Measurements from ENCODE around the gene AP2B1.
"Not testable (repeated sequence)": the region's sequence is repeated elsewhere in the genome, so short reads cannot be mapped to it uniquely, and the experiment has no call there.

The AP2B1 gene

GRCh38 chr17:35748979-35749378, 161.9 kb downstream of the AP2B1 start:
- no peak for DNase-seq (ENCODE audit: low read depth)

GRCh38 chr17:35749560-35750412, 162.7 kb downstream of the AP2B1 start:
- DNase-seq (ENCODE audit: low read depth), result no peak

- DNase-seq (ENCODE audit: low read depth), result no peak
Observed at GRCh38 chr17:35750526-35751395, 163.6 kb downstream of the AP2B1 start.

GRCh38 chr17:35751541-35751940, 164.4 kb downstream of the AP2B1 start:
- DNase-seq (ENCODE audit: low read depth), result not testable (repeated sequence)

- no peak for DNase-seq (ENCODE audit: low read depth)
Observed at GRCh38 chr17:35752471-35752870, 165.3 kb downstream of the AP2B1 start.

- DNase-seq (ENCODE audit: low read depth), result no peak
Observed at GRCh38 chr17:35752945-35753764, 166.0 kb downstream of the AP2B1 start, which contains the start of gene GAS2L2. Gene GAS2L2 (minus strand): TSS chr17:35753239. CDS start chr17:35752850, 389 bp downstream.

- DNase-seq (ENCODE audit: low read depth), result no peak
Observed at GRCh38 chr17:35757243-35757642, 170.1 kb downstream of the AP2B1 start.

GRCh38 chr17:35760587-35760986, 173.5 kb downstream of the AP2B1 start, which contains the start of gene C17orf50:
Gene C17orf50 (plus strand): TSS chr17:35760887. CDS start chr17:35760942, 55 bp downstream.
- DNase-seq (ENCODE audit: low read depth), result no peak

GRCh38 chr17:35761601-35762000, 174.5 kb downstream of the AP2B1 start:
- no peak for DNase-seq (ENCODE audit: low read depth)

GRCh38 chr17:35763767-35764122, 176.6 kb downstream of the AP2B1 start:
- no peak for DNase-seq (ENCODE audit: low read depth)

- DNase-seq (ENCODE audit: low read depth), result peak; percentile 77
Observed at GRCh38 chr17:35764123-35764991, 177.2 kb downstream of the AP2B1 start.

- no peak for DNase-seq (ENCODE audit: low read depth)
Observed at GRCh38 chr17:35765086-35765710, 178.1 kb downstream of the AP2B1 start.

GRCh38 chr17:35765756-35766488, 178.8 kb downstream of the AP2B1 start:
- no peak for DNase-seq (ENCODE audit: low read depth)

- DNase-seq (ENCODE audit: low read depth), result no peak
Observed at GRCh38 chr17:35766489-35766877, 179.4 kb downstream of the AP2B1 start.

- DNase-seq (ENCODE audit: low read depth), result no peak
Observed at GRCh38 chr17:35766903-35767510, 179.9 kb downstream of the AP2B1 start.

- DNase-seq (ENCODE audit: low read depth), result no peak
Observed at GRCh38 chr17:35768797-35769196, 181.7 kb downstream of the AP2B1 start.

- DNase-seq (ENCODE audit: low read depth), result no peak
Observed at GRCh38 chr17:35769895-35770486, 182.9 kb downstream of the AP2B1 start.

GRCh38 chr17:35773129-35773528, 186.0 kb downstream of the AP2B1 start:
- no peak for DNase-seq (ENCODE audit: low read depth)

All from activated gamma-delta T cell treated with anti-CD3 and anti-CD28 coated beads, Interleukin-2, amount 50 U/mL, for 16 hours (primary cell).